Tibial nerve (tissue), 3 donors: Measurements from ENCODE around the gene OLFM2.

Experiments used
- CTCF ChIP-seq, 5 experiments: fragments of 200-600 bp in 3 of 5; fragments of 450-650 bp in 2 of 5; sonication (generic) in 3 of 5; IDR thresholded peaks; one replicate each; pipeline ENCODE4 v1.5.1; 2016 to 2019; ENCODE audit warnings: antibody characterized with exemption in 5 of 5, mild to moderate bottlenecking in 3 of 5, moderate library complexity in 2 of 5
- POLR2A ChIP-seq, 2 donors: fragments of 450-650 bp; IDR thresholded peaks; one replicate each; pipeline ENCODE4 v1.6.1; 2017; ENCODE audit warnings: antibody characterized with exemption in 2 of 2, mild to moderate bottlenecking in 2 of 2, moderate library complexity in 2 of 2

GRCh38 chr19:9823816-9824215, 112.5 kb downstream of the OLFM2 start:
- TF ChIP-seq POLR2A (IDR thresholded peaks at IDR 0.05) (no peak), CTCF (IDR thresholded peaks at IDR 0.05) (no peak)
